Measurements from ENCODE around the gene ARL6IP5. TPM values are rescaled to one million over a fixed set of nuclear protein-coding genes. Genes with fewer than 3 reads are reported as not detected.

ARL6IP5 gene
- total and polyA plus RNA-seq, 4 donors, result 129 to 205 (median 178) TPM

GRCh38 chr3:69119138-69119537 lies 34.4 kb downstream of the ARL6IP5 start:
- Histone ChIP-seq H3K36me3 (ENCODE audit: control insufficient read depth in 1 of 2, insufficient read depth in 2 of 2, low read length in 1 of 2) (no peaks in the 10 kb centered on the region), H3K27me3 (ENCODE audit: control insufficient read depth in 1 of 2, insufficient read depth in 2 of 2, low read length in 1 of 2) (no peaks in the 10 kb centered on the region), H3K9me3 (ENCODE audit: control insufficient read depth, low read length) (no peaks in the 10 kb centered on the region), H3K4me3 (ENCODE audit: low read length in 2 of 2) (no peak overlapping the region), H3K27ac (ENCODE audit: low read depth in 1 of 2, low read length in 2 of 2) (no peak overlapping the region), H3K4me1 (ENCODE audit: control insufficient read depth in 1 of 2, insufficient read depth in 2 of 2, low read length in 2 of 2) (no peaks in the 10 kb centered on the region)
- WGBS, 2 donors, result 90 to 92% methylated on average over 6 of the region's 6 CpGs
- ATAC-seq (ENCODE audit: low FRiP score) (no peak), DNase-seq (no peak)
- intact Hi-C loops (cut with DNase I), result no loop called here

GRCh38 chr3:69119681-69120080 lies 34.9 kb downstream of the ARL6IP5 start:
- 95% methylated on average over 5 of the region's 5 CpGs for WGBS, 2 donors

GRCh38 chr3:69120879-69121464 lies 36.2 kb downstream of the ARL6IP5 start:
- H3K4me1 ChIP-seq (ENCODE audit: control insufficient read depth in 1 of 2, insufficient read depth in 2 of 2, low read length in 2 of 2), result no peaks in the 10 kb centered on the region
- H3K4me3 ChIP-seq (ENCODE audit: low read length in 2 of 2), result no peak overlapping the region
- H3K36me3 ChIP-seq (ENCODE audit: control insufficient read depth in 1 of 2, insufficient read depth in 2 of 2, low read length in 1 of 2), result no peaks in the 10 kb centered on the region
- no peaks in the 10 kb centered on the region for H3K9me3 ChIP-seq (ENCODE audit: control insufficient read depth, low read length)
- no peaks in the 10 kb centered on the region for H3K27me3 ChIP-seq (ENCODE audit: control insufficient read depth in 1 of 2, insufficient read depth in 2 of 2, low read length in 1 of 2)
- no peak overlapping the region for H3K27ac ChIP-seq (ENCODE audit: low read depth in 1 of 2, low read length in 2 of 2)
- WGBS, 2 donors, result 0% methylated on average over 1 of the region's 1 CpG
- ATAC-seq (ENCODE audit: low FRiP score) (peak; percentile 66), DNase-seq (peak in 1 of 2 donors; percentile 60)
- intact Hi-C loops (cut with DNase I), result no loop called here

More at GRCh38 chr3:69119681-69120080, 34.9 kb downstream of the ARL6IP5 start:
- H3K9me3 ChIP-seq (ENCODE audit: control insufficient read depth, low read length), result no peaks in the 10 kb centered on the region
- no peaks in the 10 kb centered on the region for H3K36me3 ChIP-seq (ENCODE audit: control insufficient read depth in 1 of 2, insufficient read depth in 2 of 2, low read length in 1 of 2)
- intact Hi-C loops (cut with DNase I), result no loop called here
- no peak overlapping the region for H3K27ac ChIP-seq (ENCODE audit: low read depth in 1 of 2, low read length in 2 of 2)
- no peaks in the 10 kb centered on the region for H3K27me3 ChIP-seq (ENCODE audit: control insufficient read depth in 1 of 2, insufficient read depth in 2 of 2, low read length in 1 of 2)
- no peak for ATAC-seq (ENCODE audit: low FRiP score)
- H3K4me3 ChIP-seq (ENCODE audit: low read length in 2 of 2), result no peak overlapping the region
- no peaks in the 10 kb centered on the region for H3K4me1 ChIP-seq (ENCODE audit: control insufficient read depth in 1 of 2, insufficient read depth in 2 of 2, low read length in 2 of 2)
- no peak for DNase-seq

GRCh38 chr3:69121513-69121912 lies 36.8 kb downstream of the ARL6IP5 start:
- Histone ChIP-seq H3K9me3 (ENCODE audit: control insufficient read depth, low read length) (no peaks in the 10 kb centered on the region), H3K4me1 (ENCODE audit: control insufficient read depth in 1 of 2, insufficient read depth in 2 of 2, low read length in 2 of 2) (no peaks in the 10 kb centered on the region), H3K4me3 (ENCODE audit: low read length in 2 of 2) (no peak overlapping the region), H3K36me3 (ENCODE audit: control insufficient read depth in 1 of 2, insufficient read depth in 2 of 2, low read length in 1 of 2) (no peaks in the 10 kb centered on the region), H3K27ac (ENCODE audit: low read depth in 1 of 2, low read length in 2 of 2) (no peak overlapping the region), H3K27me3 (ENCODE audit: control insufficient read depth in 1 of 2, insufficient read depth in 2 of 2, low read length in 1 of 2) (no peaks in the 10 kb centered on the region)
- DNase-seq (no peak), ATAC-seq (ENCODE audit: low FRiP score) (no peak)
- WGBS, 2 donors, result 86 to 88% methylated on average over 6 of the region's 6 CpGs
- intact Hi-C loops (cut with DNase I), result no loop called here

GRCh38 chr3:69121950-69122349 lies 37.2 kb downstream of the ARL6IP5 start:
- ATAC-seq (ENCODE audit: low FRiP score) (no peak), DNase-seq (no peak)
- Histone ChIP-seq H3K27me3 (ENCODE audit: control insufficient read depth in 1 of 2, insufficient read depth in 2 of 2, low read length in 1 of 2) (peaks cover 0 to under 1% of the 10 kb centered on the region in 2 donors), H3K4me1 (ENCODE audit: control insufficient read depth in 1 of 2, insufficient read depth in 2 of 2, low read length in 2 of 2) (no peaks in the 10 kb centered on the region), H3K27ac (ENCODE audit: low read depth in 1 of 2, low read length in 2 of 2) (no peak overlapping the region), H3K9me3 (ENCODE audit: control insufficient read depth, low read length) (no peaks in the 10 kb centered on the region), H3K36me3 (ENCODE audit: control insufficient read depth in 1 of 2, insufficient read depth in 2 of 2, low read length in 1 of 2) (no peaks in the 10 kb centered on the region), H3K4me3 (ENCODE audit: low read length in 2 of 2) (no peak overlapping the region)
- 54 to 57% methylated on average over 8 of the region's 8 CpGs for WGBS, 2 donors
- intact Hi-C loops (cut with DNase I), result no loop called here

- Histone ChIP-seq H3K27me3 (ENCODE audit: control insufficient read depth in 1 of 2, insufficient read depth in 2 of 2, low read length in 1 of 2) (peaks cover 0 to 2% of the 10 kb centered on the region in 2 donors), H3K27ac (ENCODE audit: low read depth in 1 of 2, low read length in 2 of 2) (no peak within 1 kb of the TSS), H3K4me3 (ENCODE audit: low read length in 2 of 2) (no peak within 1 kb of the TSS), H3K4me1 (ENCODE audit: control insufficient read depth in 1 of 2, insufficient read depth in 2 of 2, low read length in 2 of 2) (no peaks in the 10 kb centered on the region), H3K36me3 (ENCODE audit: control insufficient read depth in 1 of 2, insufficient read depth in 2 of 2, low read length in 1 of 2) (no peaks in the 10 kb centered on the region), H3K9me3 (ENCODE audit: control insufficient read depth, low read length) (no peaks in the 10 kb centered on the region)
- 40 to 46% methylated on average over 3 of the region's 3 CpGs for WGBS, 2 donors
- DNase-seq, result no peak
- ATAC-seq (ENCODE audit: low FRiP score), result no peak
- intact Hi-C loops (cut with DNase I), result no loop called here
These were observed 37.7 kb downstream of the ARL6IP5 start, which contains the start of gene LMOD3 for GRCh38 chr3:69122403-69122802. TSS of gene LMOD3 (minus strand) at chr3:69122595. CDS start at chr3:69122386, 209 bp downstream.

GRCh38 chr3:69126216-69126615 lies 41.5 kb downstream of the ARL6IP5 start:
- Histone ChIP-seq H3K27ac (ENCODE audit: low read depth in 1 of 2, low read length in 2 of 2) (no peak overlapping the region), H3K9me3 (ENCODE audit: control insufficient read depth, low read length) (no peaks in the 10 kb centered on the region), H3K27me3 (ENCODE audit: control insufficient read depth in 1 of 2, insufficient read depth in 2 of 2, low read length in 1 of 2) (peaks cover 0 to 2% of the 10 kb centered on the region in 2 donors), H3K4me3 (ENCODE audit: low read length in 2 of 2) (no peak overlapping the region), H3K36me3 (ENCODE audit: control insufficient read depth in 1 of 2, insufficient read depth in 2 of 2, low read length in 1 of 2) (no peaks in the 10 kb centered on the region), H3K4me1 (ENCODE audit: control insufficient read depth in 1 of 2, insufficient read depth in 2 of 2, low read length in 2 of 2) (no peaks in the 10 kb centered on the region)
- intact Hi-C loops (cut with DNase I), result no loop called here
- WGBS, 2 donors, result 84 to 87% methylated on average over 3 of the region's 3 CpGs
- ATAC-seq (ENCODE audit: low FRiP score), result no peak
- no peak for DNase-seq

- Histone ChIP-seq H3K4me3 (ENCODE audit: low read length in 2 of 2) (no peak overlapping the region), H3K4me1 (ENCODE audit: control insufficient read depth in 1 of 2, insufficient read depth in 2 of 2, low read length in 2 of 2) (no peaks in the 10 kb centered on the region), H3K9me3 (ENCODE audit: control insufficient read depth, low read length) (no peaks in the 10 kb centered on the region), H3K27ac (ENCODE audit: low read depth in 1 of 2, low read length in 2 of 2) (no peak overlapping the region), H3K27me3 (ENCODE audit: control insufficient read depth in 1 of 2, insufficient read depth in 2 of 2, low read length in 1 of 2) (peaks cover 0 to 2% of the 10 kb centered on the region in 2 donors), H3K36me3 (ENCODE audit: control insufficient read depth in 1 of 2, insufficient read depth in 2 of 2, low read length in 1 of 2) (no peaks in the 10 kb centered on the region)
- intact Hi-C loops (cut with DNase I), result no loop called here
- no peak for DNase-seq
- WGBS, 2 donors, result 67 to 95% methylated on average over 2 of the region's 2 CpGs
- no peak for ATAC-seq (ENCODE audit: low FRiP score)
These were observed 42.3 kb downstream of the ARL6IP5 start for GRCh38 chr3:69126999-69127398.

- Histone ChIP-seq H3K4me1 (ENCODE audit: control insufficient read depth in 1 of 2, insufficient read depth in 2 of 2, low read length in 2 of 2) (no peaks in the 10 kb centered on the region), H3K4me3 (ENCODE audit: low read length in 2 of 2) (no peak overlapping the region), H3K27ac (ENCODE audit: low read depth in 1 of 2, low read length in 2 of 2) (no peak overlapping the region), H3K27me3 (ENCODE audit: control insufficient read depth in 1 of 2, insufficient read depth in 2 of 2, low read length in 1 of 2) (peaks cover 0 to 2% of the 10 kb centered on the region in 2 donors), H3K9me3 (ENCODE audit: control insufficient read depth, low read length) (no peaks in the 10 kb centered on the region), H3K36me3 (ENCODE audit: control insufficient read depth in 1 of 2, insufficient read depth in 2 of 2, low read length in 1 of 2) (no peaks in the 10 kb centered on the region)
- intact Hi-C loops (cut with DNase I), result no loop called here
- ATAC-seq (ENCODE audit: low FRiP score) (no peak), DNase-seq (no peak)
These were observed 43.8 kb downstream of the ARL6IP5 start for GRCh38 chr3:69128509-69128908.
